ENCODE results near the gene DLGAP4.
"Not testable (repeated sequence)": the region's sequence is repeated elsewhere in the genome, so short reads cannot be mapped to it uniquely, and the experiment has no call there.

Gene DLGAP4

GRCh38 chr20:36519944-36520343 lies 213.8 kb downstream of the DLGAP4 start:
- H3K27ac ChIP-seq = no peak overlapping the region
- no peak for TF ChIP-seq ZFX (IDR thresholded peaks at IDR 0.05; ENCODE audit: borderline replicate concordance)
- TF ChIP-seq, protein P1, sequence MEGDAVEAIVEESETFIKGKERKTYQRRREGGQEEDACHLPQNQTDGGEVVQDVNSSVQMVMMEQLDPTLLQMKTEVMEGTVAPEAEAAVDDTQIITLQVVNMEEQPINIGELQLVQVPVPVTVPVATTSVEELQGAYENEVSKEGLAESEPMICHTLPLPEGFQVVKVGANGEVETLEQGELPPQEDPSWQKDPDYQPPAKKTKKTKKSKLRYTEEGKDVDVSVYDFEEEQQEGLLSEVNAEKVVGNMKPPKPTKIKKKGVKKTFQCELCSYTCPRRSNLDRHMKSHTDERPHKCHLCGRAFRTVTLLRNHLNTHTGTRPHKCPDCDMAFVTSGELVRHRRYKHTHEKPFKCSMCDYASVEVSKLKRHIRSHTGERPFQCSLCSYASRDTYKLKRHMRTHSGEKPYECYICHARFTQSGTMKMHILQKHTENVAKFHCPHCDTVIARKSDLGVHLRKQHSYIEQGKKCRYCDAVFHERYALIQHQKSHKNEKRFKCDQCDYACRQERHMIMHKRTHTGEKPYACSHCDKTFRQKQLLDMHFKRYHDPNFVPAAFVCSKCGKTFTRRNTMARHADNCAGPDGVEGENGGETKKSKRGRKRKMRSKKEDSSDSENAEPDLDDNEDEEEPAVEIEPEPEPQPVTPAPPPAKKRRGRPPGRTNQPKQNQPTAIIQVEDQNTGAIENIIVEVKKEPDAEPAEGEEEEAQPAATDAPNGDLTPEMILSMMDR (IDR thresholded peaks at IDR 0.05) = no peak

- TF ChIP-seq, protein P1 (IDR thresholded peaks at IDR 0.05) = no peak
- TF ChIP-seq ZFX (IDR thresholded peaks at IDR 0.05; ENCODE audit: borderline replicate concordance) = no peak
Observed at GRCh38 chr20:36521526-36521925, 215.4 kb downstream of the DLGAP4 start.

GRCh38 chr20:36522412-36522811 lies 216.3 kb downstream of the DLGAP4 start:
- not testable (repeated sequence) for H3K27ac ChIP-seq

More at GRCh38 chr20:36521526-36521925, 215.4 kb downstream of the DLGAP4 start:
- H3K27ac ChIP-seq = no peak overlapping the region

DNA sequence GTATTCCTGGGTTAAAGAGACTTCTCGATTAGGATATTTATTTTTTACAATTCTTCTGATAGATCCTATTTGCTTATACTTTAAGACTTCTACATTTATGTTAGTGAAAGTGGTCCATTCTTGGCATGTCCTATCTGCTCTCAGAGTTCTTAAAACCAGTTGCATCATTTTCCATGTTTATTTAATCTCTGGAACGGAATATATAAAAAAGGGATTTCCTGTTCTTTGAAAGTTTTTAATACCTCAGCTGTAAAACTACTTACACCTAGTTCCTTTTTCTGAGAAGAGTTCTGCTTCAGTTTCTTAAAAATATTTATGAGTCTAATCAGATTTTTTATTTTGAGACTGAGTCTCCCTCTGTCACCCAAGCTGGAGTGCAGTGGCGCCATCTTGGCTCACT lies 217.2 kb downstream of the DLGAP4 start:
- H3K27ac ChIP-seq = no peak overlapping the region

DNA sequence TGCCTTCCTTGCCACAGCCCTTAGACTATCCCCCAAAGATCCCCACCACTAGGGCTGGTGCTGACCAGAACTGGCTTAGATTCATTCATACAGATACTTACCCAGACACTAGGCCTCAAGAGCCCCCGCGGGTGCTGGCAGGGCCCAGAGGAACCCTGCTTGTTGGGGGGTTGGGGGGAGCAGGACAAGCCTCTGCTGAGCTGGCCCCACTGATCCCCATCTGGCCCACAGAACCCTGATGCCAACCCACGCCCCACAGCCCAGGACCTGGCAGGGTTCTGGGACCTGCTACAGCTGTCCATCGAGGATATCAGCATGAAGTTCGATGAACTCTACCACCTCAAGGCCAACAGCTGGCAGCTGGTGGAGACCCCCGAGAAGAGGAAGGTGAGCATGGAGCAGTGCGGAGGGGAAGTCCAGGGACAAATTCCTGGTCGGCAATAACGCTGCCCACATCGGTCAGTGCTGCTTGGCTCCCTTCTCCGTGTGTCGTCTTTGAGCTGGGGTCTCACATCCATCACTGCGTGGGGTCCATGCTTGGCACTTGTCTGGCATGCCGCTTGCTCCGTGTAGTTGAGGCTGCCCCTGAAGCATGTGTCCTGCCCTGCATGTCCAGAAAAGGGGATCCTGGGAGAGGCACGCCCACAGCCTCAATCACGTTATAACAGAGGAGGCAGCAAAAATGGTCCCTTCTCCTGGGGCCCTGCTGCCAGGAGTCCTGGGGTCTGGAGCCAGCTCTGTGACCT lies 219.7 kb downstream of the DLGAP4 start:
- H3K27ac ChIP-seq = peak overlapping the region; percentile 46

More for the DNA sequence above, 217.2 kb downstream of the DLGAP4 start:
- TF ChIP-seq, protein P1 (IDR thresholded peaks at IDR 0.05) = no peak
- no peak for TF ChIP-seq ZFX (IDR thresholded peaks at IDR 0.05; ENCODE audit: borderline replicate concordance)

DNA sequence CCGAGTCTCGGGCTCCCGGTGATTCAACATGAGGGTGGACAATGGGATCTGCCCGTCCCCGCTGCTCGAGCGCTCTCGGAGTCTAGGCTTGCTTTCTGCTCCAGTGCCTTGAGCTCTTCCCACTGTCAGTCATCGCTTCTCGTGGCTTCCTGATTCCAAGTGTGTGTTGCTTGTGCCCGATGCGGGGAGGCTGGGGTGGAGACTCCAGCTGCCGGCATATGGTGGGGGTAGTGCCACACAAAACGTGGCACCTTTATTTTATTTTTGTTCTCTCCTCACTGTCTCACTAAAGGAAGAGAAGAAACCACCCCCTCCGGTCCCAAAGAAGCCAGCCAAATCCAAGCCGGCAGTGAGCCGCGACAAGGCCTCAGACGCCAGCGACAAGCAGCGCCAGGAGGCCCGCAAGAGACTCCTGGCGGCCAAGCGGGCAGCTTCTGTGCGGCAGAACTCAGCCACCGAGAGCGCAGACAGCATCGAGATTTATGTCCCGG lies 220.4 kb downstream of the DLGAP4 start:
- H3K27ac ChIP-seq = 0 out of 2 replicates have a peak overlapping the region, but pooled peaks have one; percentile 46
- TF ChIP-seq, protein P1 (IDR thresholded peaks at IDR 0.05) = no peak
- TF ChIP-seq ZFX (IDR thresholded peaks at IDR 0.05; ENCODE audit: borderline replicate concordance) = no peak

More for the DNA sequence above, 219.7 kb downstream of the DLGAP4 start:
- no peak for TF ChIP-seq ZFX (IDR thresholded peaks at IDR 0.05; ENCODE audit: borderline replicate concordance)
- TF ChIP-seq, protein P1 (IDR thresholded peaks at IDR 0.05) = no peak

DNA sequence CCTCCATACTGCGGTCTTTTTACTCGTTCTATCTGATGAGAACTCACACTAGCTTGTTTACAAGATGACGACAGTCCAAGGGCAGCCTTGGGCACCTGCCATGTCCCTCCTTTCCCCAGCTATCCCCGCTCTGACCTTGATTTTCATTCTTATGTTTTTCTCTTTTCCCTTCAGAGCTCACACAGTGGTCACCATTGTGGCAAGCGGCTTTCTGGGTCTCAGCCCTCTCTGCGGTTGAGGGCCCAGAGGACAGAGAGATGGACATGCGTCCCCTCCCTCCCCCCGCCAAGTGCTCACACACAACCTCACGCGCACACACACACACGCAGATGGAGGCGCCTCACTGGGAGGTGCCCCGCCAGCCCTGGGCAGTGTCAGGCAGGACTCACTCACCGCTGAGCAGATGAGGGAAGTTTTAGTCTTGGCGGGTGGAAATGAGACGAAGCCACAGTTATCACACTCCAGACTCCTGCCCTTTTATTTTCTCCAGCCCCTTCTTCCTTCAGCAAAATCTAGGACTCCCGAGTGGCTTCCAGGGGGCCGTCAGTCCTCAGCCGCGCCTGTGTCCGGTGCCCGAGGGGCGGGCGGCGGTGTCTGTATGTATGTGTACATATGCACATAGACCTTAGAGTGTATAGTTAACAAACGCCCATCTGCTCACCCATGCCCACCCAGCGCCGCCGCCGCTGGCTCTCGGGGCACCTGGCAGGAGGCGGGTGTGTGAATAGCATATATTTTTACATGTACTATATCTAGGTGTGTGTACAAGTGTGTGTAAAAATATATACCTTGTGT lies 221.4 kb downstream of the DLGAP4 start:
- TF ChIP-seq ZFX (IDR thresholded peaks at IDR 0.05; ENCODE audit: borderline replicate concordance) = no peak
- TF ChIP-seq, protein P1 (IDR thresholded peaks at IDR 0.05) = no peak

More for the DNA sequence above, 221.4 kb downstream of the DLGAP4 start:
- no peak overlapping the region for H3K27ac ChIP-seq
